Measurements from ENCODE around the gene NCBP2L. TPM values are rescaled to one million over a fixed set of nuclear protein-coding genes. Genes with fewer than 3 reads are reported as not detected.

The NCBP2L gene
- total RNA-seq: not detected
- long read RNA-seq: 0 reads

- intact Hi-C loops (cut with DNase I): loop anchor here (1.0 to 5.0 kb wide), 4 partner anchors 61 to 118 kb away; no protein-coding TSS in a partner anchor
- no peak for DNase-seq (ENCODE audit: missing footprints)
- ATAC-seq: no peak
Observed at GRCh38 chrX:107777536-107777832, at the start of gene NCBP2L. Gene NCBP2L, plus strand, starts transcription at chrX:107777733. Its CDS starts 16,488 bp downstream, at chrX:107794221.

GRCh38 chrX:107728371-107729099 lies 49.0 kb upstream of the NCBP2L start:
- intact Hi-C loops (cut with DNase I): loop anchor here (1.0 kb wide), 1 partner anchor 48 kb away; no protein-coding TSS in a partner anchor
- ATAC-seq: peak; percentile 53
- no peak for DNase-seq (ENCODE audit: missing footprints)

- intact Hi-C loops (cut with DNase I): no loop called here
- ATAC-seq (peak; percentile 76), DNase-seq (ENCODE audit: missing footprints) (peak; percentile 80)
Observed at GRCh38 chrX:107729558-107730297, 47.8 kb upstream of the NCBP2L start.

GRCh38 chrX:107730298-107730655 lies 47.3 kb upstream of the NCBP2L start:
- DNase-seq (ENCODE audit: missing footprints): no peak
- intact Hi-C loops (cut with DNase I): no loop called here
- no peak for ATAC-seq

- intact Hi-C loops (cut with DNase I): no loop called here
- ATAC-seq: no peak
- no peak for DNase-seq (ENCODE audit: missing footprints)
Observed at GRCh38 chrX:107730991-107731766, 46.4 kb upstream of the NCBP2L start.

- ATAC-seq: peak; percentile 82
- intact Hi-C loops (cut with DNase I): no loop called here
- DNase-seq (ENCODE audit: missing footprints): peak; percentile 91
Observed at GRCh38 chrX:107731831-107732502, 45.6 kb upstream of the NCBP2L start.

GRCh38 chrX:107733686-107734085 lies 43.8 kb upstream of the NCBP2L start:
- intact Hi-C loops (cut with DNase I): no loop called here
- DNase-seq (ENCODE audit: missing footprints): no peak

GRCh38 chrX:107734646-107735045 lies 42.9 kb upstream of the NCBP2L start:
- ATAC-seq: no peak
- DNase-seq (ENCODE audit: missing footprints): no peak
- intact Hi-C loops (cut with DNase I): no loop called here

More at GRCh38 chrX:107733686-107734085, 43.8 kb upstream of the NCBP2L start:
- ATAC-seq: no peak

GRCh38 chrX:107736781-107737531 lies 40.6 kb upstream of the NCBP2L start:
- ATAC-seq (no peak), DNase-seq (ENCODE audit: missing footprints) (no peak)
- intact Hi-C loops (cut with DNase I): no loop called here

GRCh38 chrX:107738272-107738671 lies 39.3 kb upstream of the NCBP2L start:
- no peak for DNase-seq (ENCODE audit: missing footprints)
- intact Hi-C loops (cut with DNase I): no loop called here
- no peak for ATAC-seq

- intact Hi-C loops (cut with DNase I): no loop called here
- DNase-seq (ENCODE audit: missing footprints): no peak
- no peak for ATAC-seq
Observed at GRCh38 chrX:107738768-107739167, 38.8 kb upstream of the NCBP2L start.

GRCh38 chrX:107739541-107739940 lies 38.0 kb upstream of the NCBP2L start:
- no peak for ATAC-seq
- no peak for DNase-seq (ENCODE audit: missing footprints)
- intact Hi-C loops (cut with DNase I): no loop called here

GRCh38 chrX:107741404-107741790 lies 36.1 kb upstream of the NCBP2L start:
- ATAC-seq (no peak), DNase-seq (ENCODE audit: missing footprints) (no peak)
- intact Hi-C loops (cut with DNase I): no loop called here

- DNase-seq (ENCODE audit: missing footprints): no peak
- intact Hi-C loops (cut with DNase I): no loop called here
- ATAC-seq: no peak
Observed at GRCh38 chrX:107742700-107743191, 34.8 kb upstream of the NCBP2L start.

GRCh38 chrX:107743995-107744394 lies 33.5 kb upstream of the NCBP2L start:
- DNase-seq (ENCODE audit: missing footprints) (no peak), ATAC-seq (no peak)
- intact Hi-C loops (cut with DNase I): no loop called here

- DNase-seq (ENCODE audit: missing footprints) (no peak), ATAC-seq (no peak)
- intact Hi-C loops (cut with DNase I): no loop called here
Observed at GRCh38 chrX:107744868-107745267, 32.7 kb upstream of the NCBP2L start.

GRCh38 chrX:107747596-107748161 lies 29.9 kb upstream of the NCBP2L start:
- DNase-seq (ENCODE audit: missing footprints) (no peak), ATAC-seq (peak; percentile 90)
- intact Hi-C loops (cut with DNase I): no loop called here

- ATAC-seq: no peak
- DNase-seq (ENCODE audit: missing footprints): no peak
- intact Hi-C loops (cut with DNase I): no loop called here
Observed at GRCh38 chrX:107748506-107748905, 29.0 kb upstream of the NCBP2L start.
